ENCODE data around the gene EPN3.

Gene EPN3

GRCh38 chr17:50561746-50562141 lies 29.2 kb downstream of the EPN3 start:
- TF ChIP-seq, protein P1, sequence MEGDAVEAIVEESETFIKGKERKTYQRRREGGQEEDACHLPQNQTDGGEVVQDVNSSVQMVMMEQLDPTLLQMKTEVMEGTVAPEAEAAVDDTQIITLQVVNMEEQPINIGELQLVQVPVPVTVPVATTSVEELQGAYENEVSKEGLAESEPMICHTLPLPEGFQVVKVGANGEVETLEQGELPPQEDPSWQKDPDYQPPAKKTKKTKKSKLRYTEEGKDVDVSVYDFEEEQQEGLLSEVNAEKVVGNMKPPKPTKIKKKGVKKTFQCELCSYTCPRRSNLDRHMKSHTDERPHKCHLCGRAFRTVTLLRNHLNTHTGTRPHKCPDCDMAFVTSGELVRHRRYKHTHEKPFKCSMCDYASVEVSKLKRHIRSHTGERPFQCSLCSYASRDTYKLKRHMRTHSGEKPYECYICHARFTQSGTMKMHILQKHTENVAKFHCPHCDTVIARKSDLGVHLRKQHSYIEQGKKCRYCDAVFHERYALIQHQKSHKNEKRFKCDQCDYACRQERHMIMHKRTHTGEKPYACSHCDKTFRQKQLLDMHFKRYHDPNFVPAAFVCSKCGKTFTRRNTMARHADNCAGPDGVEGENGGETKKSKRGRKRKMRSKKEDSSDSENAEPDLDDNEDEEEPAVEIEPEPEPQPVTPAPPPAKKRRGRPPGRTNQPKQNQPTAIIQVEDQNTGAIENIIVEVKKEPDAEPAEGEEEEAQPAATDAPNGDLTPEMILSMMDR (IDR thresholded peaks at IDR 0.05), result no peak

- TF ChIP-seq, protein P1 (IDR thresholded peaks at IDR 0.05), result no peak
These were observed 29.9 kb downstream of the EPN3 start for GRCh38 chr17:50562242-50563091.

GRCh38 chr17:50563092-50563511 lies 30.6 kb downstream of the EPN3 start:
- TF ChIP-seq, protein P1 (IDR thresholded peaks at IDR 0.05), result no peak

DNA sequence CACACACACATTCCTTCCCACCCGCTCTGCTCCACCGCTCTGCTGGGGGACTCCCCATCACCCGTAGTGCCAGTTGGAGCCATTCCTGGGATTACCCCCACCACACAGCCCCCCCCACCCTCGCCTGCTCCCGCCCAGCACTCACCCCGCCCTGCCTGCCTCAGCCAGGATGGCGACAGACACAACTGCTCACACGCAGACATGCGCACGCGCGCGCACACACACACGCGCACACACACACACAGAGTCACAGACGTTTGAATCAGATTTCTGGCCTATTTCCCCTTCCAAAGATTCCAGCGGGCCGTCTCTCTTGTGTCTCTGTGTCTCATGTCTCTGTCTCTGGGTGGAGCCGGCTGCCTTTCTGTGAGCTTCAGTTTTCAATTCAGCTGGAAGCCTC lies 32.4 kb downstream of the EPN3 start:
- TF ChIP-seq, protein P1 (IDR thresholded peaks at IDR 0.05), result no peak

GRCh38 chr17:50565402-50566350 lies 33.1 kb downstream of the EPN3 start:
- TF ChIP-seq, protein P1 (IDR thresholded peaks at IDR 0.05), result no peak

DNA sequence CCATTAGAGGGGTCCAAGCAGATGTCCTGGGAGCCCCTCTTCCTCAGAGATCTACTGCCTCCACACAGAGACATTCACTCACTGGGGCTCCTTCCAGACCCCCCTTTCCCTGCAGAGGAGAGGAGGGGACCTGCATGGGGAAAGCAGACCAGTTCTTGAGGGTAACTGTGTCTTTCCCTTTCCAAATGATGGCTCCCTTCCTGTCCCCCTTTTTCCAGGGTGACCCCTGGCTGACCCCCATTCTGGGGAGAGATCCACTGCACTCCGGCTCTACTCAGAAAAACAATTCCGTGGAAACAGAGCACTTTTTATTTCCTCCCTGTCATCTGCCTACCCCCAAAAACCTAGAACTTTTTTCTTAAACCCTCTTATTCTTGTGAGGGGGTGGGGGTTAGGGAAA lies 34.4 kb downstream of the EPN3 start:
- TF ChIP-seq, protein P1 (IDR thresholded peaks at IDR 0.05), result no peak

DNA sequence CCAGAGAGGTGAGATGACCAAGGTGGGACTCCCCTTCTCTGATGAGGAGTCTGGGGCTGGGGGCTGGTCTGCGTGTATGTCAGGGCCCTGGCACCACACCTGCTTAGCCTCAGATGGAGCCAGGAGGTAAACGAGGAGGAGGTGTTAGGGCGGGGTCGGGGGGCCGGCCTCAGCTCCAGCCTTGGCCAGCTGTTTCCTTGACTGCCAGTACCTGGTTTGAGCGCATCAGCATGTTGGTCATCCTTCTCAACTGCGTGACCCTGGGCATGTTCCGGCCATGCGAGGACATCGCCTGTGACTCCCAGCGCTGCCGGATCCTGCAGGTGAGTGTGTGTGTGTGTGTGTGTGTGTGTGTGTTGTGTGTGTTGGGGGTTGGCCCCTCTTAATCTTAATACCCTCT lies 36.1 kb downstream of the EPN3 start:
- TF ChIP-seq, protein P1 (IDR thresholded peaks at IDR 0.05), result no peak

All from LNCAP (cell line).